ENCODE data around the gene CYB5D1.

- TF ChIP-seq GATA2 (IDR thresholded peaks at IDR 0.05; ENCODE audit: low read depth, low read length) (no peak), GATA3 (IDR thresholded peaks at IDR 0.05; ENCODE audit: low read depth, low read length) (no peak)
These were observed 9.6 kb upstream of the CYB5D1 start for GRCh38 chr17:7848131-7848579.

Measured in SH-SY5Y (cell line).